Cortex of kidney (tissue), 1 donor: Measurements from ENCODE around the gene DOCK9.

Experiments
- DNase-seq: peaks from one replicate; lab custom pipeline; 2025; lab: John Stamatoyannopoulos, UW

The DOCK9 gene

GRCh38 chr13:98950705-98951104 lies 27.2 kb downstream of the DOCK9 start:
- DNase-seq = no peak

DNA sequence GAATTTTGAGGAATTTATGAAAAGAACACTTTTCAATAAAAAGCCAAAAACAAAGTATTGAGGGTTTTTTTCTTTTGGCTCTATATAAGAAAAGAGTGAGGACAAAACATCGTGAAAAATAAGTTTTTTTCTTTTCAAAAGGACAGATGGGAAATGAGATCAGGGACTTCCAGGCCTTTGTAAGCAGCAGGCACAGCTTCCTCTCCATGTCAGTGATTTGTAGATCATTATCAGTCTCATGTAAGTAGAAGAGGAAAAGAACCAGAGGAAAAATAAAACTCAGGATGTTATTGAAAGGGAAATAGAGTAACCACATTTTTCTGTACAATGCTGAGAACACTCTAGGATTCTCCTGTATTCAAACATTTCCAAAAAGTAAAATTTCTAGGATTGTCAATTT lies 29.9 kb downstream of the DOCK9 start:
- DNase-seq = no peak

- DNase-seq = no peak
Observed at GRCh38 chr13:98945863-98946605, 31.8 kb downstream of the DOCK9 start.

- no peak for DNase-seq
Observed at GRCh38 chr13:98944336-98944735, 33.5 kb downstream of the DOCK9 start.

DNA sequence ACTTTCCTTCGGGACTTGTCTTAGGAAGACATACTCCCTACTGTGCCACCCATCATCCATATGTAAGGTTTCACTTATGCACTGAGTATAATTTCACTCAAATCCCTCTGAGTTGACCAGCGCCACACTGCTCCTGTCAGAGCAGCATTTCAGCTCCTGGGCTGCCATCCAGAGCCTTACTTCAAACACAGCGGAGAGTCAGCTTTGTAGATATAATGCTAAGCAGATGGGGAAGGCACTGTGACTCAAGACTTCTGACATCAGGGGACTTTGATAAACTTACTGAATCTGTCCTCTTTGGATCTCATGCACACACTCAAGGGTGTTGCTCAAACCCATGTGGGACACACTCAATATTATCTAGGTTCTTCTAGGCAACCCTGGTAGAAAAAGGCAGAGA lies 34.9 kb downstream of the DOCK9 start:
- DNase-seq = no peak

- no peak for DNase-seq
Observed at GRCh38 chr13:98942485-98942884, 35.4 kb downstream of the DOCK9 start.

DNA sequence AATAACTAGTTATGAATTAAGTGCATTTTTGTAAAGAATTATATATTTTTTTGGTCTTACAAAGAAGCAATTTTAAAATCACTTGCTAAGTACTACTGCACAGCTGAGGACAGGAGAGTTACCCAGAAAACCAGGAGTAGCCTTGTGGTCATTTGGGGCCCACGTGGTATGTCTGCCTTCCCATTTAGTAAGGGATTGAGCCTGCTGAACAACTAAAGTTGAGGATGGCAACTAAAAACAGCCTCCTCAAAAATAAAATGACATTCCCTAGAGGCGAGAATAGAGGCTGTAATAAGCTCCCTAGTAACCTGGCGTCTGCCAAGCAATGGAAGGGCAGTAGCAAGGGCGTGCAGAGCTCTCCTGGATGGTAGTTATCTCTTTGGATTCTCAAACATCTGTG lies 36.3 kb downstream of the DOCK9 start:
- DNase-seq = no peak

DNA sequence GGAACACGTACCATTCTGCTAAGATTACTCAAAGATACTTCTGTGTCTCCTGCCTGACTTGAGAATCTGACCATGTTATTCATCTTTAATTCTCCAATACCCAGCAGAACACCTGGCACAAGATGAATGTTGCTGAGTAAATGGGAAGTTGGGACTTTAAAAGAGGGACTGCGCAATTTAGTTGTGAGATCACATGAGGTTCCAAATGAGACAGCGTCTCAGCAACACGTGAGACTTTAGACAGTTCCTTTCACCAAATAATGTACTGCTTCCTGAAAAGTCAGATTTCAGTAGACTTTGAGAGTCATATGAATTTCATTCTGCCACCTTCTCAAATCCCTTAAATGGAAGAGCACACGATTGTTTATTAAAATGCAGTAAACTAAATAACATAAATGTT lies 36.7 kb downstream of the DOCK9 start:
- DNase-seq = no peak

- no peak for DNase-seq
Observed at GRCh38 chr13:98940325-98941001, 37.4 kb downstream of the DOCK9 start.

GRCh38 chr13:98939660-98940191 lies 38.1 kb downstream of the DOCK9 start:
- no peak for DNase-seq

DNA sequence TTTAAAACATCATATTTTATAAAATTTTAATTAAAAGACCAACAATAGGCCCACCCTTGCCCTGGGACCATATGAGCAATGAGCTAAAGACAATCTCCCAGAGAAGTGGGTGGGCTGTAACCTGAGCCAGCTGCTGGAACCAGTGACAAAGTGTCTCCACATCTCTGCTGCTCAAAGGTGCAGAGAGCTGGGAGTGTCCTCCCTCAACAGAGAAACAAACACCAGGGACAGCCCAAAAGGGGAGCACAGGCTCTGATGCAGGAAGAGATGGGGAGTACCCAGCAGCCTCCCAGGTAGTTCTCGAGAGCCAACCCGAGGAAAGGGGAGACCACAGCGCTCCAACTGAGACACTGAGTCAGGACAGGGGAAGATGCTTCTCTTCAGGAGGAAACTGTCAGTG lies 39.1 kb downstream of the DOCK9 start:
- DNase-seq = no peak

- DNase-seq = no peak
Observed at GRCh38 chr13:98937911-98938381, 39.9 kb downstream of the DOCK9 start.

DNA sequence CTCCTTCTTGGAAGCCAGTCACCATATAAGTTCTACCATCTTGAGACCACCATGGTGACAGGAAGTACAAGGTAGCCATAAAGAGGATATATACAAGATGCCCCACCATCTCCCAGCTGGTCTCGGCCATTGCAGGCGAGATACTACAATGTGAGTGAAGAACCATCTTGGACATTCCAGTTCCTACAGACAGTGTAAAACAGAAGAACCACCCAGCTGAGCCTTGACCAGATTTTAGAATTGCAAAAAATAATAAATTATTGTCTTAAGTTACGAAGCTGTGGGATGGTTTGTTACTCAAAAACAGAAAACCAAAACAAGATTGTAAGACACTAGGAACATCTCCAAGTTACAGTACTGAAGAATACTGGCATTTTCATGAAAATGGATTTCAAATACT lies 43.6 kb downstream of the DOCK9 start:
- no peak for DNase-seq

- no peak for DNase-seq
Observed at GRCh38 chr13:98930151-98930591, 47.7 kb downstream of the DOCK9 start.

DNA sequence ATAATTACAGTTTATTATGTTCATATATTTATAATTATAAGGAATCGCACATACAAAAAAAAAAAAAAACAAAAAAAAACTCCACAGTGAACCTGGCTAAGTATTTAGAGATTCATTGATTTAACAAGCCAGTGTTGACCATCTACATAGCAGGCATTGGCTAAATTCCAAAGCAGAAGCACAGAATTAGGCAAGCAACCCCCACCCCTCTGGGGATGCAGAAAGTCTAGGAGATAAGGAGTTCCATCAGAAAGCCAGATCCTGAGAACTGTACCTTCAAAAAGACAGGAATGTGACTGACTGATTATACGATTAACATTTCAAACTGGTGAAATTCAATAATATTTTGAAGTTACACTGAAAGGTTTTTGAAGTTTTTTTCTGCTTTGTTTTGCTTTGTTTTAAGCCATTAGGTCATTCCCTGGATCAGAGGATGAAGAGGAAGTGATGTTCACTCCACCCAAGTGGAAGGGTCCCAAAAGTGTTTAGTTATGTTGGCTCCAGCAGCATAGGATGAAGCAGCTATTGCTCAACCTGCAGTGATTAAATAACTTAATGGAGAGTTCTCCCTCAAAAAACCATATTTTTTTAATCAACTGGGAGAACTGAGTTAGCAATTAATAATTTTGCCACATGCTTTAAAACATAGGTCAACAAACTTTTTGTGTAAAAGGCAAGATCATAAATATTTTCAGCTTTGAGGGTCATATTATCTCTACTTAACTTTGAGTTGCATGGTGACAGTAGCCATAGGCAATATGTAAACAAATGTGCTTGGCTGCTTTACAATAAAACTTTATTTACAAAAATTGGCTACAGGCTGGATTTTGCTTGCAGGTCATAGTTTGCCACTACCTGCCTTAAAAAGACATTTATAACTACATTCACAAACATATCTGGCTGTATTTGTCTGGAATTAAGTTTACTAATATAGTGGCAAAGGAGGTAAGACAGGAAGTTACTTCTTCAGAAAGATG lies 49.6 kb downstream of the DOCK9 start:
- no peak for DNase-seq

DNA sequence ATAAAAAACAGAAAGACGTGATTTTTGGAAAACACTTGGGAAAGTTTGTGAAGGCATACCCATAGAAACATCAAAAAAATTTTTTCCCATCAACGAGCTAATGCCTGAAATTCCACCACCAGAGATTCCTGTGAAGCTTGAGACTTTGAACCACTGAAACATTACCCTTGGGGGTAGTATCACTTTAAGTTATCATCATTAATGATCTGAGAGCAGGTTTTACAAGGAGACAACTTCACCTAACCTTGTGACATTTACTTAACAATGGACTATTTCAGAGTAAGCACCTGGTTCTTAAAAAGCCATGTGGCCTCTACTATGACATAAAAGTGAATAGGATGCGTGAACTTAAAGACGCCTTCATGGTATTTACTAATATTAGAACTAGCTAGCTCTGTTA lies 51.9 kb downstream of the DOCK9 start:
- DNase-seq = no peak

DNA sequence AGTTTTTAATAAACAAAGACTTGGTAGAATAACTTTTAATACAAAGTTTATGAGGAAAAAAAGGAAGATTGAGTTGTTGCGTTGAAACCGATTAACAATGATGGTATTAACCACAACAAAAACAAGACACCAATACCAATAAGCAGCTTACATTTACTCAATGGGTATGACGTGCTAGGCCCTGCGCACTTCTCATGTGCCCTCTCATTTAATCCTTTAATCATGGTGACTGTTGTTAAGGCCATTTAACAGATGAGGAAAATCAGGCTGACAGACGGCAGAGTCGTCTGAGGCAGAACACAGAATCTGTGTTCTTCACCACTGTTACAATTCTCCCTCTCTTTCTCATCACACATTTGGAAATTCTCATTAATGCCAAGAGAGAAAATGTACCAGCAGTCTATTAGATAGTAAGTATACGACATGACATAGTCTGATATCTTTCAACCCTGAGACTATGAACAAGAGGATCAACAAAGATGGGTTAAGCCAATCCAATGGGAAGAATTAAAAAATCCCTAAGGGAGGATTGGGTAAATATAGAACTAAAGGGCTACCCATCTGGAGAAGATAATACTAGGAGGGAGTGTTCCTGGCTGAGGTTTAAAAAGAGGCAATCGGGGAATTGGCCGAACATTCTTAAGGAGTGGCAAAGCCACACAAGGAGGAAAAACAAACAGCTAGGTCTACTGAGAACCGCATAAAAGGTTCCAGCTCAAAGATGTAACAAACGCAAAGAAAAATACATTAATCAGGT lies 54.0 kb downstream of the DOCK9 start:
- no peak for DNase-seq

DNA sequence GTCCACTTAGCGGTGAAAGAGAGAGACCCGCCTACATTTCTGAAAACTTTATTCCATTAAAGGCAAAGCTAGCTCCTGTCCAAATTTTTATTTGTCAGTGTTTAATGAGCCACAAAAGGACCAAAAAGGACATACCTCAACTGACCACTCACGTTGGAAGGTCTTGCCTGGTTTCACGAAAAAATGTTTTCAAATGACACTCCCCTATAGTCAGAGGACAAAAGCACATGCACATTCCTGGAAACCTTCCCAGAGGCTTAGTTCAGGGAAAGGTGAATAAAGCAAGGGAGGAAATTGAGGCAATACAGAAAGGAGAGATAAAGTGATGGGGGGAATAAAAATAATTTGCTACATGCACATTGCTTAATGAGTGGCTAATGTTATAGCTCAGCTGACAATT lies 55.6 kb downstream of the DOCK9 start:
- DNase-seq = no peak

GRCh38 chr13:98921786-98922185 lies 56.1 kb downstream of the DOCK9 start:
- no peak for DNase-seq

- no peak for DNase-seq
Observed at GRCh38 chr13:98921015-98921580, 56.8 kb downstream of the DOCK9 start.

DNA sequence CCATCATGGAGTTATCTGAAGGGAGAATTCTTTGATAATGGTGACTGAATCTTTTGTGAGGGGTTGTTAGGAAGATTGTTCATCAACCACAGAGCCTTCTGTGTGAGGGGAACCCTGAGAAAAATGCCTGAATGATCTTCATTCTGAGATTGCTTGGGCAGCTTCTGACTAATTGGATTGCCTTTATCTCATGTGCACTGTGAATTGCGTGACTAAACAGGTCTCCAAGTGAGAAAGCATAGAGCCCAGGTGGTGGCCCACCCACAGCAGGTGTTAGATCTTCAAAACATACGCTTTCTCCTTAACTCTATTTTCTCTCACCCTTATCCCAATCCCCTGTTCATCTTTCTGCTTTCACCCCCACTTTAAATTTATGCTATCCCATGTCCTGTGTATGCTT lies 58.3 kb downstream of the DOCK9 start:
- DNase-seq = no peak
